HepG2 (cell line): ENCODE data around the gene CEP20. TPM values are rescaled to one million over a fixed set of nuclear protein-coding genes. Genes with fewer than 3 reads are reported as not detected.

Experiments
- ATAC-seq: fragments of 200-7000 bp; cut with Tn5 transposase; 3 replicates; pipeline ENCODE4 v1.9.1; 2020; ENCODE audit warnings: mild to moderate bottlenecking, moderate library complexity
- BruUV-seq: library from RNA; stranded (reverse); fragments of 400-500 nt; replicated peaks from 2 replicates; lab custom pipeline; 2021; lab: Mats Ljungman, UMichigan
- CTCF ChIA-PET: fragments of 300-600 bp; formaldehyde crosslinking; extraction: SDS; loops from one replicate; lab custom pipeline; 2021; ENCODE audit warnings: low total read pairs, inconsistent platforms, low intra/inter-chr PET ratio; lab: Yijun Ruan, JAX
- POLR2A ChIA-PET: fragments of 350-600 bp; sonication (Branson Sonifier 250); formaldehyde crosslinking; loops from one replicate; lab custom pipeline; 2020; ENCODE audit warnings: antibody characterized with exemption, inconsistent platforms; lab: Yijun Ruan, JAX
- DNase-seq: peaks from one replicate; pipeline ENCODE4 v3.0.0-alpha.2; 2015; ENCODE audit warnings: low spot score
- FAIRE-seq: peaks from 3 replicates; lab custom pipeline; 2011; peaks lifted over from hg19 to GRCh38; lab: Jason Lieb, UNC
- H2AFZ ChIP-seq: one replicate; pipeline ENCODE4 v1.6.1; 2011; ENCODE audit warnings: low read length, inconsistent platforms
- H3K27ac ChIP-seq: fragments of 300-600 bp; 3 replicates; pipeline ENCODE4 v1.8.0; 2011; ENCODE audit warnings: mixed run types, mild to moderate bottlenecking, mixed read lengths, low read length, inconsistent platforms; ENCODE audit not compliant: insufficient read depth; ENCODE audit errors: extremely low read length
- H3K27me3 ChIP-seq, 2 experiments: fragments of 200-600 bp in 1 of 2; 2 replicates in 1 of 2; 3 replicates in 1 of 2; pipeline versions ENCODE4 v1.6.0 to v1.8.0; 2011; ENCODE audit warnings: low read length in 2 of 2, mild to moderate bottlenecking in 2 of 2, moderate library complexity in 2 of 2, inconsistent platforms in 1 of 2; ENCODE audit not compliant: insufficient read depth in 2 of 2, control insufficient read depth in 1 of 2
- H3K36me3 ChIP-seq, 2 experiments: fragments of 200-600 bp in 1 of 2; replicated peaks in 1 of 2; 2 replicates in 1 of 2; 3 replicates in 1 of 2; pipeline versions ENCODE4 v1.5.1 to v1.8.0; 2011; ENCODE audit warnings: low read length in 2 of 2, inconsistent platforms in 1 of 2; ENCODE audit not compliant: insufficient read depth in 2 of 2, control insufficient read depth in 1 of 2
- H3K4me1 ChIP-seq: 2 replicates; pipeline ENCODE4 v1.5.1; 2012; ENCODE audit warnings: low read length, inconsistent platforms; ENCODE audit not compliant: insufficient read depth
- H3K4me2 ChIP-seq: 2 replicates; pipeline ENCODE4 v1.6.0; 2011; ENCODE audit warnings: low read depth, low read length, inconsistent platforms
- H3K4me3 ChIP-seq, 3 experiments: fragments of 200-600 bp in 1 of 3; sonication (generic), shearing (Covaris generic) in 1 of 3; replicated peaks in 1 of 3; 2 replicates each; pipeline ENCODE4 v1.5.1; 2011 to 2016; ENCODE audit warnings: low read length in 3 of 3, inconsistent platforms in 2 of 3, low read depth in 2 of 3, mild to moderate bottlenecking in 2 of 3, control low read depth in 1 of 3, mixed read lengths in 1 of 3; ENCODE audit not compliant: insufficient read depth in 1 of 3
- H3K79me2 ChIP-seq: one replicate; pipeline ENCODE4 v1.6.1; 2011; ENCODE audit warnings: low read length, inconsistent platforms; ENCODE audit not compliant: insufficient read depth
- H3K9ac ChIP-seq: 2 replicates; pipeline ENCODE4 v1.6.0; 2011; ENCODE audit warnings: mild to moderate bottlenecking, low read depth, low read length, inconsistent platforms; ENCODE audit not compliant: insufficient read depth
- H3K9me3 ChIP-seq: 2 replicates; pipeline ENCODE4 v1.5.1; 2012; ENCODE audit warnings: mild to moderate bottlenecking, low read length
- H4K20me1 ChIP-seq: 2 replicates; pipeline ENCODE4 v1.6.0; 2011; ENCODE audit warnings: inconsistent platforms, mild to moderate bottlenecking, low read length, moderate library complexity; ENCODE audit not compliant: insufficient read depth
- TOPORS ChIP-seq: sonication (generic); formaldehyde crosslinking; IDR thresholded peaks from 2 replicates; pipeline ENCODE4 v1.8.0; 2023; ENCODE audit warnings: mild to moderate bottlenecking, missing genetic modification reagents
- ZBTB42 ChIP-seq: sonication (generic); formaldehyde crosslinking; IDR thresholded peaks from 2 replicates; pipeline ENCODE4 v1.5.0; 2020; ENCODE audit warnings: mild to moderate bottlenecking, missing genetic modification reagents
- ZC3H13 ChIP-seq: sonication (generic); formaldehyde crosslinking; IDR thresholded peaks from 2 replicates; pipeline ENCODE4 v1.8.1; 2023; ENCODE audit warnings: mild to moderate bottlenecking, missing genetic modification reagents, moderate library complexity
- ZNF460 ChIP-seq: sonication (generic); formaldehyde crosslinking; IDR thresholded peaks from 2 replicates; pipeline ENCODE4 v1.5.1; 2020; ENCODE audit warnings: missing genetic modification reagents, mild to moderate bottlenecking, borderline replicate concordance
- ZNF546 ChIP-seq: sonication (generic); formaldehyde crosslinking; conservative IDR thresholded peaks from 2 replicates; pipeline ENCODE4 v1.8.1; 2023; ENCODE audit warnings: mild to moderate bottlenecking, missing genetic modification reagents
- ZNF567 ChIP-seq: sonication (generic); formaldehyde crosslinking; IDR thresholded peaks from 2 replicates; pipeline ENCODE4 v1.8.1; 2023; ENCODE audit warnings: mild to moderate bottlenecking, missing genetic modification reagents, borderline replicate concordance
- ZNF598 ChIP-seq: sonication (generic); formaldehyde crosslinking; IDR thresholded peaks from 2 replicates; pipeline ENCODE4 v1.5.1; 2020; ENCODE audit warnings: mild to moderate bottlenecking, missing genetic modification reagents, borderline replicate concordance
- WGBS: methylation state at CpG from one replicate; pipeline ENCODE4 v1.1.6; 2017; ENCODE audit warnings: low lambda C conversion rate; 5-methylcytosine and 5-hydroxymethylcytosine counted together
- in situ Hi-C: cut with HindIII; loops from 2 replicates; pipeline ENCODE4 v1.10.0; 2017; ENCODE audit warnings: low pct_unique_long_range_greater_than_20kb; ENCODE audit not compliant: extremely low pct_ligation_motif_present
- intact Hi-C: fragments of 100-400 bp; cut with micrococcal nuclease; formaldehyde crosslinking; loops from one replicate; pipeline ENCODE4 v1.10.0; 2022; ENCODE audit not compliant: unreplicated experiment
- polyA plus RNA-seq, 8 experiments: library from polyadenylated mRNA; depleted of rRNA in 3 of 8; stranded (reverse) in 7 of 8; unstranded in 1 of 8; fragments of >200 nt; fragmentation: Illumina TruSeq in 4 of 8; extraction: Trizol in 4 of 8; gene quantifications; 2 replicates each; pipeline versions ENCODE4 v1.2.1 to v1.2.3, GENCODE V29; 2011 to 2016; ENCODE audit warnings: low read depth in 4 of 8, missing spikeins in 1 of 8, mixed read lengths in 1 of 8; ENCODE audit not compliant: insufficient read depth in 1 of 8
- total RNA-seq, 5 experiments: library from RNA; depleted of rRNA; stranded (reverse); fragments of >200 nt; fragmentation: Illumina TruSeq; extraction: Trizol; gene quantifications; 2 replicates each; pipeline ENCODE4 v1.2.3, GENCODE V29; 2016; ENCODE audit warnings: low read depth in 1 of 5
- TF ChIP-seq, protein P1 (sequence below): sonication (generic); formaldehyde crosslinking; IDR thresholded peaks from 2 replicates; pipeline ENCODE4 v1.9.0; 2022; ENCODE audit warnings: low read depth, missing genetic modification reagents

CEP20 gene
- total and polyA plus RNA-seq, 2 of the 13 experiments (the other 11 are each of a cell fraction or from before 2014, with no cell fraction given), result 53.0 to 54.1 TPM

DNA sequence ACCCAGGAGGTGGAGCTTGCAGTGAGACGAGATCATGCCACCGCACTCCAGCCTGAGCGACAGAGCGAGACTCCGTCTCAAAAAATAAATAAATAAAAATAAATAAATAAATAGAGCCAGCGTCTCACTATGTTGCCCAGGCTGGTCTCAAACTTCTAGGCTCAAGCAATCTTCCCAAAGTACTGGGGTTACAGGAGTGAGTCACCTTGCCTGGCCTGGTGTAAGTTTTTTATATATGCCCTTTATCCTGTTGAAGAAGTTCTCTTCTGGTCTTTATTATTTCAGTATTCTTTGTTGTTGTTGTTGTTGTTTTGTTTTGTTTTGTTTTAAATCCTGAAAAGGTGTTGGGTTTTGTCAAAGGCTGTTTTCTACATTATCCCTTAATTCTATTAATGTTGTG lies 30.9 kb upstream of the CEP20 start:
- ATAC-seq (no peak), FAIRE-seq (no peak), DNase-seq (no peak)
- Histone ChIP-seq H3K4me2 (no peak overlapping the region), H3K27ac (no peak overlapping the region), H3K36me3 (no peaks in the 10 kb centered on the region), H2AFZ (no peak overlapping the region), H3K4me3 (no peak overlapping the region), H3K9me3 (no peaks in the 10 kb centered on the region), H3K79me2 (no peaks in the 10 kb centered on the region), H3K27me3 (no peaks in the 10 kb centered on the region), H3K9ac (no peak overlapping the region), H3K4me1 (peaks cover 11% of the 10 kb centered on the region; the same call in 1 of the 2 replicates), H4K20me1 (no peaks in the 10 kb centered on the region)
- ChIA-PET CTCF (no interaction called here), POLR2A (no interaction called here)
- 60% methylated on average over 6 of the region's 6 CpGs for WGBS
- intact Hi-C loops, result no loop called here
- TF ChIP-seq ZNF546 (CRISPR knock-in tag) (no peak), ZNF567 (no peak), ZNF598 (CRISPR knock-in tag) (no peak), ZBTB42 (CRISPR knock-in tag) (no peak), ZNF460 (CRISPR knock-in tag) (no peak), ZC3H13 (CRISPR knock-in tag) (no peak), TOPORS (CRISPR knock-in tag) (no peak)
- TF ChIP-seq, protein P1, sequence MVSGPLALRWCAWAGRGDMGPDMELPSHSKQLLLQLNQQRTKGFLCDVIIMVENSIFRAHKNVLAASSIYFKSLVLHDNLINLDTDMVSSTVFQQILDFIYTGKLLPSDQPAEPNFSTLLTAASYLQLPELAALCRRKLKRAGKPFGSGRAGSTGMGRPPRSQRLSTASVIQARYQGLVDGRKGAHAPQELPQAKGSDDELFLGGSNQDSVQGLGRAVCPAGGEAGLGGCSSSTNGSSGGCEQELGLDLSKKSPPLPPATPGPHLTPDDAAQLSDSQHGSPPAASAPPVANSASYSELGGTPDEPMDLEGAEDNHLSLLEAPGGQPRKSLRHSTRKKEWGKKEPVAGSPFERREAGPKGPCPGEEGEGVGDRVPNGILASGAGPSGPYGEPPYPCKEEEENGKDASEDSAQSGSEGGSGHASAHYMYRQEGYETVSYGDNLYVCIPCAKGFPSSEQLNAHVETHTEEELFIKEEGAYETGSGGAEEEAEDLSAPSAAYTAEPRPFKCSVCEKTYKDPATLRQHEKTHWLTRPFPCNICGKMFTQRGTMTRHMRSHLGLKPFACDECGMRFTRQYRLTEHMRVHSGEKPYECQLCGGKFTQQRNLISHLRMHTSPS, result no peak
- in situ Hi-C loops, result no loop called here
- BruUV-seq, result no TSS peak
